ENCODE results near the gene GRK5. TPM values are rescaled to one million over a fixed set of nuclear protein-coding genes. Genes with fewer than 3 reads are reported as not detected.

The GRK5 gene
- total RNA-seq, 1 experiment from 2014 or later, result 29.0 TPM

- no TSS peak for BruUV-seq (replicated peaks)
- H3K27me3 ChIP-seq (ENCODE audit: control insufficient read depth, insufficient read depth, low read length), result no peaks in the 10 kb centered on the region
- CTCF ChIA-PET, result no interaction called here
- H3K9me3 ChIP-seq (ENCODE audit: control insufficient read depth, insufficient read depth, low read depth, low read length), result no peaks in the 10 kb centered on the region
- peaks cover 29% of the 10 kb centered on the region for H3K36me3 ChIP-seq (ENCODE audit: control insufficient read depth, insufficient read depth, low read length)
- TF ChIP-seq, protein P1, sequence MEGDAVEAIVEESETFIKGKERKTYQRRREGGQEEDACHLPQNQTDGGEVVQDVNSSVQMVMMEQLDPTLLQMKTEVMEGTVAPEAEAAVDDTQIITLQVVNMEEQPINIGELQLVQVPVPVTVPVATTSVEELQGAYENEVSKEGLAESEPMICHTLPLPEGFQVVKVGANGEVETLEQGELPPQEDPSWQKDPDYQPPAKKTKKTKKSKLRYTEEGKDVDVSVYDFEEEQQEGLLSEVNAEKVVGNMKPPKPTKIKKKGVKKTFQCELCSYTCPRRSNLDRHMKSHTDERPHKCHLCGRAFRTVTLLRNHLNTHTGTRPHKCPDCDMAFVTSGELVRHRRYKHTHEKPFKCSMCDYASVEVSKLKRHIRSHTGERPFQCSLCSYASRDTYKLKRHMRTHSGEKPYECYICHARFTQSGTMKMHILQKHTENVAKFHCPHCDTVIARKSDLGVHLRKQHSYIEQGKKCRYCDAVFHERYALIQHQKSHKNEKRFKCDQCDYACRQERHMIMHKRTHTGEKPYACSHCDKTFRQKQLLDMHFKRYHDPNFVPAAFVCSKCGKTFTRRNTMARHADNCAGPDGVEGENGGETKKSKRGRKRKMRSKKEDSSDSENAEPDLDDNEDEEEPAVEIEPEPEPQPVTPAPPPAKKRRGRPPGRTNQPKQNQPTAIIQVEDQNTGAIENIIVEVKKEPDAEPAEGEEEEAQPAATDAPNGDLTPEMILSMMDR (IDR thresholded peaks at IDR 0.05), result no peak
- TF ChIP-seq, protein P2, sequence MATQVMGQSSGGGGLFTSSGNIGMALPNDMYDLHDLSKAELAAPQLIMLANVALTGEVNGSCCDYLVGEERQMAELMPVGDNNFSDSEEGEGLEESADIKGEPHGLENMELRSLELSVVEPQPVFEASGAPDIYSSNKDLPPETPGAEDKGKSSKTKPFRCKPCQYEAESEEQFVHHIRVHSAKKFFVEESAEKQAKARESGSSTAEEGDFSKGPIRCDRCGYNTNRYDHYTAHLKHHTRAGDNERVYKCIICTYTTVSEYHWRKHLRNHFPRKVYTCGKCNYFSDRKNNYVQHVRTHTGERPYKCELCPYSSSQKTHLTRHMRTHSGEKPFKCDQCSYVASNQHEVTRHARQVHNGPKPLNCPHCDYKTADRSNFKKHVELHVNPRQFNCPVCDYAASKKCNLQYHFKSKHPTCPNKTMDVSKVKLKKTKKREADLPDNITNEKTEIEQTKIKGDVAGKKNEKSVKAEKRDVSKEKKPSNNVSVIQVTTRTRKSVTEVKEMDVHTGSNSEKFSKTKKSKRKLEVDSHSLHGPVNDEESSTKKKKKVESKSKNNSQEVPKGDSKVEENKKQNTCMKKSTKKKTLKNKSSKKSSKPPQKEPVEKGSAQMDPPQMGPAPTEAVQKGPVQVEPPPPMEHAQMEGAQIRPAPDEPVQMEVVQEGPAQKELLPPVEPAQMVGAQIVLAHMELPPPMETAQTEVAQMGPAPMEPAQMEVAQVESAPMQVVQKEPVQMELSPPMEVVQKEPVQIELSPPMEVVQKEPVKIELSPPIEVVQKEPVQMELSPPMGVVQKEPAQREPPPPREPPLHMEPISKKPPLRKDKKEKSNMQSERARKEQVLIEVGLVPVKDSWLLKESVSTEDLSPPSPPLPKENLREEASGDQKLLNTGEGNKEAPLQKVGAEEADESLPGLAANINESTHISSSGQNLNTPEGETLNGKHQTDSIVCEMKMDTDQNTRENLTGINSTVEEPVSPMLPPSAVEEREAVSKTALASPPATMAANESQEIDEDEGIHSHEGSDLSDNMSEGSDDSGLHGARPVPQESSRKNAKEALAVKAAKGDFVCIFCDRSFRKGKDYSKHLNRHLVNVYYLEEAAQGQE (IDR thresholded peaks at IDR 0.05; ENCODE audit: insufficient read depth in 1 of 2, low read depth in 2 of 2, low read length in 1 of 2), result no peak
- TF ChIP-seq SIN3A (IDR thresholded peaks at IDR 0.05; ENCODE audit: borderline replicate concordance, insufficient read depth, low read depth, low read length) (peak; percentile 84; the same call in 1 of the 2 replicates), TCF7L2 (IDR thresholded peaks at IDR 0.05; ENCODE audit: low read depth, low read length) (no peak), POLR2AphosphoS5 (IDR thresholded peaks at IDR 0.05; ENCODE audit: low read depth, low read length) (peak; percentile 84)
- intact Hi-C loops (cut with micrococcal nuclease; ENCODE audit: unreplicated experiment), result no loop called here
- H3K4me3 ChIP-seq (ENCODE audit: low read depth in 2 of 2, low read length in 2 of 2), result peak within 1 kb of the TSS; percentile 63 to 87
- peak within 1 kb of the TSS; percentile 93 for H3K27ac ChIP-seq (ENCODE audit: low read length)
- ATAC-seq (peak; percentile 95), DNase-seq (ENCODE audit: low read depth, low spot score) (no peak)
- POLR2A ChIA-PET, result interaction anchor here (0.6 kb wide), 1 partner anchor 22 kb away, joined by 5 read pairs; no protein-coding TSS in a partner anchor
- in situ Hi-C loops (cut with HindIII; ENCODE audit: low pct_unique_long_range_greater_than_20kb, low sequenced_read_pairs), result no loop called here
- peaks cover 23% of the 10 kb centered on the region for H3K4me1 ChIP-seq (ENCODE audit: control insufficient read depth, insufficient read depth, low read length)
Measured at GRCh38 chr10:119165171-119166117, 41.9 kb upstream of the GRK5 start, which contains the start of gene SFXN4. Gene SFXN4 (minus strand): TSS chr10:119165714. CDS start chr10:119165647, 67 bp downstream.

DNA sequence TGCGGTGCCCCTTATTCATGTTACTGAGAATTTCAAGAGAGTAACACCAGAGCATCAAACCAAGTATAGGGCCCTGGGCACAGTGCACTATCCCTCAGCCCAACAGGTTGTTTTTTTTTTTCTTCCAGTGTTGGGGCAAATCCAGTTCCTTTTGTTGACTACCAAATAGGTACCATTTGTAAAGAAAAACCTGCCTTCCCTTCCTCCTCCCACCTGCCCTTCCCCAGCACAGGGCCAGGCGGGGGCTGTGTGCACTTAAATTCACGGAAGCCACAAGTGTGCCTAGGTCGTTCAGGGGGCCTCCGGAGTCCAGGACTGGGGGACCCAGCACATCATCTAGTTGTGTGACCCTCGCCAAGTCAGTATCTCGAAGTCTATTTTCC, 41.3 kb upstream of the GRK5 start:
- intact Hi-C loops (cut with micrococcal nuclease; ENCODE audit: unreplicated experiment) (no loop called here), in situ Hi-C loops (cut with HindIII; ENCODE audit: low pct_unique_long_range_greater_than_20kb, low sequenced_read_pairs) (no loop called here)
- TF ChIP-seq, protein P2 (IDR thresholded peaks at IDR 0.05; ENCODE audit: insufficient read depth in 1 of 2, low read depth in 2 of 2, low read length in 1 of 2), result no peak
- TF ChIP-seq POLR2AphosphoS5 (IDR thresholded peaks at IDR 0.05; ENCODE audit: low read depth, low read length), result no peak; the same call in none of the 2 replicates
- no peak for TF ChIP-seq TCF7L2 (IDR thresholded peaks at IDR 0.05; ENCODE audit: low read depth, low read length)
- TF ChIP-seq SIN3A (IDR thresholded peaks at IDR 0.05; ENCODE audit: borderline replicate concordance, insufficient read depth, low read depth, low read length), result no peak
- TF ChIP-seq, protein P1 (IDR thresholded peaks at IDR 0.05), result no peak
- BruUV-seq (replicated peaks), result no TSS peak
- H3K27me3 ChIP-seq (ENCODE audit: control insufficient read depth, insufficient read depth, low read length), result no peaks in the 10 kb centered on the region
- POLR2A ChIA-PET, result no interaction called here
- no peaks in the 10 kb centered on the region for H3K9me3 ChIP-seq (ENCODE audit: control insufficient read depth, insufficient read depth, low read depth, low read length)
- H3K4me3 ChIP-seq (ENCODE audit: low read depth in 2 of 2, low read length in 2 of 2), result peak overlapping the region; percentile 63 to 87
- ATAC-seq (peak; percentile 54), DNase-seq (ENCODE audit: low read depth, low spot score) (no peak)
- peak overlapping the region; percentile 93 for H3K27ac ChIP-seq (ENCODE audit: low read length)
- peaks cover 29% of the 10 kb centered on the region for H3K36me3 ChIP-seq (ENCODE audit: control insufficient read depth, insufficient read depth, low read length)
- CTCF ChIA-PET, result no interaction called here
- H3K4me1 ChIP-seq (ENCODE audit: control insufficient read depth, insufficient read depth, low read length), result peaks cover 23% of the 10 kb centered on the region

Data from Panc1 (cell line).